HG03439 (cell line): ENCODE measurements around the gene PRPS1L1.

Source experiments
- ATAC-seq: cut with Tn5 transposase; IDR thresholded peaks from one replicate; pipeline ENCODE4 v1.9.1; 2021; ENCODE audit warnings: mild to moderate bottlenecking, moderate library complexity; ENCODE audit not compliant: unreplicated experiment

The PRPS1L1 gene

GRCh38 chr7:18016547-18017444 is 10.8 kb downstream of the PRPS1L1 start:
- ATAC-seq: no peak

GRCh38 chr7:18013936-18014335 is 13.7 kb downstream of the PRPS1L1 start:
- ATAC-seq: no peak

- ATAC-seq: no peak
Measured at GRCh38 chr7:18004372-18004771, 23.3 kb downstream of the PRPS1L1 start.

- ATAC-seq: no peak
Measured at GRCh38 chr7:18003286-18003994, 24.2 kb downstream of the PRPS1L1 start.

GRCh38 chr7:17998692-17999091 is 29.0 kb downstream of the PRPS1L1 start:
- ATAC-seq: no peak

GRCh38 chr7:17996442-17997223 is 31.0 kb downstream of the PRPS1L1 start:
- no peak for ATAC-seq

GRCh38 chr7:17996040-17996439 is 31.6 kb downstream of the PRPS1L1 start:
- no peak for ATAC-seq

- no peak for ATAC-seq
Measured at GRCh38 chr7:17994079-17994850, 33.4 kb downstream of the PRPS1L1 start.

GRCh38 chr7:17991866-17992648 is 35.6 kb downstream of the PRPS1L1 start:
- no peak for ATAC-seq

GRCh38 chr7:17990761-17991160 is 36.9 kb downstream of the PRPS1L1 start:
- ATAC-seq: no peak

GRCh38 chr7:17989546-17989945 is 38.1 kb downstream of the PRPS1L1 start:
- ATAC-seq: no peak

GRCh38 chr7:17988858-17989257 is 38.8 kb downstream of the PRPS1L1 start:
- ATAC-seq: no peak

GRCh38 chr7:17988141-17988540 is 39.5 kb downstream of the PRPS1L1 start:
- ATAC-seq: no peak

GRCh38 chr7:17986851-17987250 is 40.8 kb downstream of the PRPS1L1 start:
- ATAC-seq: no peak

GRCh38 chr7:17985473-17986239 is 42.0 kb downstream of the PRPS1L1 start:
- no peak for ATAC-seq

- ATAC-seq: no peak
Measured at GRCh38 chr7:17984288-17984687, 43.4 kb downstream of the PRPS1L1 start.

GRCh38 chr7:17983221-17984062 is 44.2 kb downstream of the PRPS1L1 start:
- no peak for ATAC-seq

- no peak for ATAC-seq
Measured at GRCh38 chr7:17976952-17977351, 50.7 kb downstream of the PRPS1L1 start.
